Measurements from ENCODE around the gene STRADA.
A peak's percentile ranks its signal among the peaks of the same experiment; 100 is the strongest.
"Not testable (repeated sequence)": the region's sequence is repeated elsewhere in the genome, so short reads cannot be mapped to it uniquely, and the experiment has no call there.

Gene STRADA

GRCh38 chr17:63740464-63741142, 996 bp downstream of the STRADA start:
- TF ChIP-seq CTCF (conservative IDR thresholded peaks at IDR 0.05; ENCODE audit: low read depth, low read length), result no peak
- Histone ChIP-seq H3K27me3 (ENCODE audit: insufficient read depth, low read depth) (no peaks in the 10 kb centered on the region), H3K4me1 (ENCODE audit: low read depth, poor library complexity, severe bottlenecking) (peaks cover 17% of the 10 kb centered on the region), H3K9ac (peak overlapping the region; percentile 88), H3K79me2 (ENCODE audit: insufficient read depth, low read depth) (peaks cover 9% of the 10 kb centered on the region; the same call in 1 of the 2 replicates), H3K4me2 (peak overlapping the region; percentile 58), H4K20me1 (ENCODE audit: insufficient read depth) (no peaks in the 10 kb centered on the region), H3K4me3 (IDR thresholded peaks at IDR 0.05; ENCODE audit: insufficient read depth, low read depth, low read length) (no peak overlapping the region), H3K27ac (peak overlapping the region; percentile 91), H2AFZ (ENCODE audit: low read depth) (peak overlapping the region; percentile 81), H3K36me3 (ENCODE audit: insufficient read depth) (no peaks in the 10 kb centered on the region)

GRCh38 chr17:63735691-63736090, 5.9 kb downstream of the STRADA start:
- Histone ChIP-seq H4K20me1 (ENCODE audit: insufficient read depth) (no peaks in the 10 kb centered on the region), H2AFZ (ENCODE audit: low read depth) (no peak overlapping the region), H3K36me3 (ENCODE audit: insufficient read depth) (no peaks in the 10 kb centered on the region), H3K27me3 (ENCODE audit: insufficient read depth, low read depth) (no peaks in the 10 kb centered on the region), H3K79me2 (ENCODE audit: insufficient read depth, low read depth) (peaks cover 7% of the 10 kb centered on the region; the same call in 1 of the 2 replicates), H3K27ac (no peak overlapping the region), H3K4me3 (IDR thresholded peaks at IDR 0.05; ENCODE audit: insufficient read depth, low read depth, low read length) (no peak overlapping the region), H3K4me1 (ENCODE audit: low read depth, poor library complexity, severe bottlenecking) (peaks cover 9% of the 10 kb centered on the region), H3K9ac (no peak overlapping the region), H3K4me2 (no peak overlapping the region)
- no peak for TF ChIP-seq CTCF (conservative IDR thresholded peaks at IDR 0.05; ENCODE audit: low read depth, low read length)

DNA sequence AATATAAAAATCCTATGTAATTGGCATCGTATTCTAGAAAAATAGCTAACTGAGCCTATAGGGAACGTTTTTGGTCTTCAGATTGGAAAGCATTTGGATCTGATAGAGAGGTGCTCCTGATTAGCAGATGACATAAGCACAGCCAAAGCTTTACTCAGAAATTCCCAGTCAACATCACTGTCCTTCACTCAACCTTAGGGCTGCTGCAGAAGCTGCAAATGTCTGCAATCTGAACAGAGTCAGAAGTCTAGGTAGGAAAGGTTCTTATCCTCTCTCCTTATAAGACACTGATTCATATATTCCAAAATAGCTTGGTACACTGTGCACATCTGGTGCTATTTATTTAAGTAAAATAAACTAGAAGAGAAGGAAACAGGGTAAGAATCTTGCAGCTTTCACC, 19.2 kb downstream of the STRADA start:
- Histone ChIP-seq H3K27ac (no peak overlapping the region), H3K4me1 (ENCODE audit: low read depth, poor library complexity, severe bottlenecking) (no peaks in the 10 kb centered on the region), H2AFZ (ENCODE audit: low read depth) (no peak overlapping the region), H3K9ac (no peak overlapping the region), H3K79me2 (ENCODE audit: insufficient read depth, low read depth) (no peaks in the 10 kb centered on the region), H3K27me3 (ENCODE audit: insufficient read depth, low read depth) (no peaks in the 10 kb centered on the region), H3K4me3 (IDR thresholded peaks at IDR 0.05; ENCODE audit: insufficient read depth, low read depth, low read length) (no peak overlapping the region), H3K36me3 (ENCODE audit: insufficient read depth) (no peaks in the 10 kb centered on the region), H4K20me1 (ENCODE audit: insufficient read depth) (no peaks in the 10 kb centered on the region), H3K4me2 (no peak overlapping the region)
- TF ChIP-seq CTCF (conservative IDR thresholded peaks at IDR 0.05; ENCODE audit: low read depth, low read length), result no peak

GRCh38 chr17:63720194-63720593, 21.4 kb downstream of the STRADA start:
- not testable (repeated sequence) for H2AFZ ChIP-seq (ENCODE audit: low read depth); H3K4me1 ChIP-seq (ENCODE audit: low read depth, poor library complexity, severe bottlenecking); H3K27me3 ChIP-seq (ENCODE audit: insufficient read depth, low read depth)

GRCh38 chr17:63718988-63719387, 22.6 kb downstream of the STRADA start:
- no peak overlapping the region for H3K4me2 ChIP-seq
- no peak overlapping the region for H3K9ac ChIP-seq
- H2AFZ ChIP-seq (ENCODE audit: low read depth), result no peak overlapping the region
- no peak for TF ChIP-seq CTCF (conservative IDR thresholded peaks at IDR 0.05; ENCODE audit: low read depth, low read length)
- no peaks in the 10 kb centered on the region for H3K79me2 ChIP-seq (ENCODE audit: insufficient read depth, low read depth)
- no peaks in the 10 kb centered on the region for H3K27me3 ChIP-seq (ENCODE audit: insufficient read depth, low read depth)
- no peaks in the 10 kb centered on the region for H3K36me3 ChIP-seq (ENCODE audit: insufficient read depth)
- no peaks in the 10 kb centered on the region for H4K20me1 ChIP-seq (ENCODE audit: insufficient read depth)
- H3K4me1 ChIP-seq (ENCODE audit: low read depth, poor library complexity, severe bottlenecking), result no peaks in the 10 kb centered on the region
- no peak overlapping the region for H3K27ac ChIP-seq
- no peak overlapping the region for H3K4me3 ChIP-seq (IDR thresholded peaks at IDR 0.05; ENCODE audit: insufficient read depth, low read depth, low read length)

More at GRCh38 chr17:63720194-63720593, 21.4 kb downstream of the STRADA start:
- not testable (repeated sequence) for H3K9ac ChIP-seq; H3K27ac ChIP-seq; H3K4me2 ChIP-seq; H4K20me1 ChIP-seq (ENCODE audit: insufficient read depth); H3K79me2 ChIP-seq (ENCODE audit: insufficient read depth, low read depth); H3K36me3 ChIP-seq (ENCODE audit: insufficient read depth); H3K4me3 ChIP-seq (IDR thresholded peaks at IDR 0.05; ENCODE audit: insufficient read depth, low read depth, low read length)

All from KMS-11 (cell line).